Neuron (in vitro differentiated cells): Measurements from ENCODE around the gene ZNF581.

Source experiments
- H2AFZ ChIP-seq: one replicate; pipeline ENCODE4 v1.6.1; 2013; ENCODE audit warnings: low read depth, mild to moderate bottlenecking, inconsistent platforms, low read length, moderate library complexity
- H3K27me3 ChIP-seq: one replicate; pipeline ENCODE4 v1.6.1; 2013; ENCODE audit warnings: low read length; ENCODE audit not compliant: insufficient read depth
- H3K36me3 ChIP-seq: one replicate; pipeline ENCODE4 v1.6.1; 2013; ENCODE audit warnings: low read length; ENCODE audit not compliant: insufficient read depth
- H3K4me1 ChIP-seq: one replicate; pipeline ENCODE4 v1.6.1; 2013; ENCODE audit warnings: low read length; ENCODE audit not compliant: insufficient read depth
- H3K4me3 ChIP-seq: 2 replicates; pipeline ENCODE4 v1.5.1; 2013; ENCODE audit warnings: mild to moderate bottlenecking, low read length, moderate library complexity
- H3K9me3 ChIP-seq: one replicate; pipeline ENCODE4 v1.6.1; 2013; ENCODE audit warnings: low read length

Gene ZNF581

GRCh38 chr19:55641426-55642152 is 1.9 kb upstream of the ZNF581 start:
- Histone ChIP-seq H3K9me3 (no peaks in the 10 kb centered on the region), H3K27me3 (no peaks in the 10 kb centered on the region), H2AFZ (no peak overlapping the region), H3K4me1 (peaks cover 37% of the 10 kb centered on the region), H3K4me3 (peak overlapping the region; percentile 74), H3K36me3 (peaks cover 16% of the 10 kb centered on the region)

DNA sequence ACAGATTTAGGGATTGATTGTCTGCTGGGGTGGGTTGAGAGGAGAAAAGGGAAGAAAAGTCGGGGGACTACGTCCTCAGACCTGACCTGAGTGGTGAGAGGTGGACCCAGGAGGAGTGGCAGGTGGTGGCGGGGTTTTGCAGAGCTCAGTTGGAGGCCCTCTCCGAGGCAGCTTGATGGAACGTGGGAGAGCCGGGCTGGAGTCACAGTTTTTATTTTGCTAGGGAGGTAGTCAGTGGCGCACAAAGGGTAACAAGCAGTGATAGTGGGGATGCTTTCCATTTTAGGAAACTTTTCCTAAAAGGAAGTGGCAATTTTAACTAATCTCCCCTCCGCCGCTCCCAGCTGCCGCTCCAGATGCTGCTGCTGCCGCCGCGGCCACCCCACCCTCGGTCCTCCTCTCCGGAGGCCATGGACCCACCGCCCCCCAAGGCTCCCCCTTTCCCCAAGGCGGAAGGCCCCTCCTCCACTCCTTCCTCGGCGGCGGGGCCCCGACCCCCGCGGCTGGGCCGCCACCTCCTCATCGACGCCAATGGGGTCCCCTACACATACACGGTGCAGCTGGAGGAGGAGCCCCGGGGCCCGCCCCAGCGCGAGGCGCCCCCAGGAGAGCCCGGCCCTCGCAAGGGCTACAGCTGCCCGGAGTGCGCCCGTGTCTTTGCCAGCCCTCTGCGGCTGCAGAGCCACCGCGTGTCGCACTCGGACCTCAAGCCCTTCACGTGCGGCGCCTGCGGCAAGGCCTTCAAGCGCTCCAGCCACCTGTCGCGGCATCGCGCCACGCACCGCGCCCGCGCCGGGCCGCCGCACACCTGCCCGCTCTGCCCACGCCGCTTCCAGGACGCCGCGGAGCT is 1.1 kb upstream of the ZNF581 start:
- peaks cover 41% of the 10 kb centered on the region for H3K4me1 ChIP-seq
- H3K4me3 ChIP-seq = peak overlapping the region; percentile 88
- H2AFZ ChIP-seq = no peak overlapping the region
- H3K27me3 ChIP-seq = no peaks in the 10 kb centered on the region
- H3K9me3 ChIP-seq = no peaks in the 10 kb centered on the region
- peaks cover 16% of the 10 kb centered on the region for H3K36me3 ChIP-seq

DNA sequence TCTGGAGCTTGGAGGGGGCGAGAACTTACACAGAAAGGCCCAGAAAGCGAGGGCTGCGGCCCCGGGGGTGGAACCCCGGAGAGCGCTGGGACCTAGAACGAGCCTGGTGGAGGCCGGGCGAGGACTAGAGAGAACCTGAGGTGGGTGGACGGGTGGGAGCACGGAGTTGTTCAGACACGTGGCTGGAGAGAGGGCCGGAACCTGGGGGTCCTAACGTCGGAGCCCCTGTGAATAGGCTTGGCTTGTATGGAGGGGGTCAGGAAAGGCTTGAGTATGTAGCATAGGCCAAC is 383 bp downstream of the ZNF581 start:
- Histone ChIP-seq H3K4me3 (peak overlapping the region; percentile 88), H3K4me1 (peaks cover 49% of the 10 kb centered on the region), H2AFZ (no peak overlapping the region), H3K9me3 (no peaks in the 10 kb centered on the region), H3K27me3 (no peaks in the 10 kb centered on the region), H3K36me3 (peaks cover 14% of the 10 kb centered on the region)

DNA sequence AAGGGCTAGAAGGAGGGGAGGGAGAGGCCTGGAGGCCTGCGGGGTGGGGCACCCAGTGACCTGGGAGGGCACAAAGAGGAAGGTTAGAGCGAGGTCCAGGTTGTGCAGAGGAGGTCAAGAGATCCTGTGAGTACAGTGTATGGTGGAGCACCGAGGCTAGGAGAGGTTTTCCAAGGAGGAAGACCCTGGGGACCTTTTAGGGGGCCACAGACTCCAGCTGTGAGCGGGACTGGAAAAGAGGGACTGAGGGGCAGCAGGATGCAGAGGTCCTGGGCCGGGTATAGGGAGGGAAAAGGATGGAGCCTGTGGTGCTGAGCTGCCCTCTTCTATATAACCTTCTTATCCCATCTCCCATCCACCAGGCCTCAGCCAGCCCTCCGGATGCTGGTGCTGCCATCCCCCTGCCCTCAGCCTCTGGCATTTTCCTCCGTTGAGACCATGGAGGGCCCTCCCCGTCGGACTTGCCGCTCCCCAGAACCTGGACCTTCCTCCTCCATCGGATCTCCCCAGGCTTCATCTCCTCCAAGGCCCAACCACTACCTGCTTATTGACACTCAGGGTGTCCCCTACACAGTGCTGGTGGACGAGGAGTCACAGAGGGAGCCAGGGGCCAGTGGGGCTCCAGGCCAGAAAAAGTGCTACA is 863 bp downstream of the ZNF581 start:
- Histone ChIP-seq H2AFZ (no peak overlapping the region), H3K9me3 (no peaks in the 10 kb centered on the region), H3K27me3 (no peaks in the 10 kb centered on the region), H3K4me3 (peak overlapping the region; percentile 88), H3K4me1 (peaks cover 51% of the 10 kb centered on the region), H3K36me3 (peaks cover 14% of the 10 kb centered on the region)

- Histone ChIP-seq H3K4me3 (peak overlapping the region; percentile 88), H3K9me3 (no peaks in the 10 kb centered on the region), H3K4me1 (peaks cover 48% of the 10 kb centered on the region), H3K36me3 (peaks cover 14% of the 10 kb centered on the region), H3K27me3 (no peaks in the 10 kb centered on the region), H2AFZ (no peak overlapping the region)
These were observed 1.5 kb downstream of the ZNF581 start for GRCh38 chr19:55644842-55645511.

GRCh38 chr19:55645512-55645881 is 2.0 kb downstream of the ZNF581 start:
- no peaks in the 10 kb centered on the region for H3K27me3 ChIP-seq
- H3K4me3 ChIP-seq = no peak overlapping the region

GRCh38 chr19:55646889-55647731 is 3.7 kb downstream of the ZNF581 start:
- Histone ChIP-seq H3K36me3 (peaks cover 21% of the 10 kb centered on the region), H3K9me3 (no peaks in the 10 kb centered on the region), H3K4me3 (peak overlapping the region; percentile 67), H3K27me3 (no peaks in the 10 kb centered on the region), H2AFZ (no peak overlapping the region), H3K4me1 (peaks cover 40% of the 10 kb centered on the region)

More at GRCh38 chr19:55645512-55645881, 2.0 kb downstream of the ZNF581 start:
- Histone ChIP-seq H3K36me3 (peaks cover 14% of the 10 kb centered on the region), H2AFZ (no peak overlapping the region), H3K9me3 (no peaks in the 10 kb centered on the region), H3K4me1 (peaks cover 43% of the 10 kb centered on the region)

GRCh38 chr19:55647732-55648584 is 4.5 kb downstream of the ZNF581 start, which contains the start of gene CCDC106:
Gene CCDC106, plus strand, starts transcription at chr19:55648212. Its CDS starts 835 bp downstream, at chr19:55649047.
- H3K36me3 ChIP-seq = peaks cover 22% of the 10 kb centered on the region
- peak within 1 kb of the TSS; percentile 58 for H2AFZ ChIP-seq
- H3K27me3 ChIP-seq = no peaks in the 10 kb centered on the region
- H3K9me3 ChIP-seq = no peaks in the 10 kb centered on the region
- peak within 1 kb of the TSS; percentile 67 for H3K4me3 ChIP-seq
- peaks cover 31% of the 10 kb centered on the region for H3K4me1 ChIP-seq

DNA sequence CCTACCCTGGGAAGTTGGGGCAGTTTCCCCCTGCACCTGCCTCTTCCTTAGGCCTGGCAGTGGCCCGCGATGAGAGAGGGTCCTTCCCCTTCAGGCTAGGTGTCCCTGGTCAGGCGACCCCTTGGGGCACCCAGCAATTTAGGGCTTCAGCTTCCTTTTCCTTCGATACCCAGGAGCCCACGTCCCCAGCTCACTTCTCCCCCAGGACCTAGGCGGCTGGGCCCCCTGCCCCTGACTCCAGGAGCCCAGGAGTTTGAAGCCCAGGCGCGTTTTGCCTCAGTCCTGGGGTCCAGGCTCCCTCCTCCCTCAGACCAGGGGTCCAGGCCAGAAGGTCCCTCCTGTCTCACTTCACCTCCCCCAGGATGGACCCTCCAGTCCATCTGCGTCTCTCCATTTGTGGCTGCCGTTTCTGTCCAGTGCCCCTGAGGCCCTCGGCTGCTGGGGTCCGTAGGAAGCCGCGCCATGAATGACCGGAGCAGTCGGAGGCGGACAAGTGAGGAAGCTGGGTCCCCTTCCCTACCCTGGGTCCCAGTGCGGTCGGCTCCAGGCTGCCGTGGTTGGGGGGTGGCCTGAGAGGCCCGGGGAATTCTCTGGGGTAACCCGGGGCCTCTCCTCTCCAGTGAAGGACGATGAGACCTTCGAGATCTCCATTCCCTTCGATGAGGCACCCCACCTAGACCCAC is 5.3 kb downstream of the ZNF581 start:
- Histone ChIP-seq H3K27me3 (no peaks in the 10 kb centered on the region), H3K4me3 (peak overlapping the region; percentile 67), H2AFZ (peak overlapping the region; percentile 58), H3K4me1 (peaks cover 27% of the 10 kb centered on the region), H3K36me3 (peaks cover 22% of the 10 kb centered on the region), H3K9me3 (no peaks in the 10 kb centered on the region)

DNA sequence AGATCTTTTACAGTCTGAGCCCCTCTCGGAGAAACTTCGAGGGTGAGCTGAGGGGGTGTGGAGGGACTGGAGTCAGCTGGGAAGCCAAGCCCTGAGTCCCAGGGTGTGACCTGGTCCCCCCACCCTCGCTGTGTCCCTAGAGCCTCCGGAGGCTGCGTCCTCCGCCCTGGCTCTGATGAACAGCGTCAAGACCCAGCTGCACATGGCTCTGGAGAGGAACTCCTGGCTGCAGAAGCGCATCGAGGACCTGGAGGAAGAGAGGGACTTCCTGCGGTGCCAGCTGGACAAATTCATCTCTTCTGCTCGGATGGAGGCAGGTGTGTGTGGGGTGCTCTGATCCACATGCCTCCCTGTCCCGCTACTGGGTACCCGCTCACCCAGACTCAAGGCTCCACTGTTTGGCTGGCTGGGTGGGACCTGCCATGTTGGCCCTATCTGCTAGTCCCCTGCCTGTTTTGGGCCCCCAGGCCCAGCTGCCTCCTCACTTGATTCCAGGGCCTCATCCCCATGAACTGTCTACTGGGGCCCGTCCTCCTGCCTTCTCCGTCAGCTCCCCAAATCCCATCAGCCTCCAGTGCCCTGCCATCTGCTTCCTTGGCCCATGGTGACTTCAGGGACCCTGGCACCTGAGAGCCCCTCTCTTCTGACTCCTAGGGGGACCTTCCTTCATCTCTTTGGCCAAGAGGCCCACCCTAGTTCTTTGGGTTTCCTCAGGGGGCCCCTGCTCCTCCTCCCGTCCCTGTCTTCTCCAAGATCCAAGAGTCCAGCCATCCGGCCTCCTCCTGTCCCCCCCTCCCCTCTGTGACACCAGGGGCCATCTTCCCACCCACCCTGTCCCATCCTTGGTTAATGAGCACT is 6.0 kb downstream of the ZNF581 start:
- Histone ChIP-seq H2AFZ (no peak overlapping the region), H3K4me1 (peaks cover 20% of the 10 kb centered on the region), H3K27me3 (no peaks in the 10 kb centered on the region), H3K4me3 (no peak overlapping the region), H3K9me3 (no peaks in the 10 kb centered on the region), H3K36me3 (peaks cover 20% of the 10 kb centered on the region)
